Gastrocnemius medialis (tissue), 4 donors: ENCODE data around the gene HMX1. TPM values are rescaled to one million over a fixed set of nuclear protein-coding genes. Genes with fewer than 3 reads are reported as not detected.

Experiments
- ATAC-seq, 2 donors: fragments of 150-250 bp; one replicate each; pipeline ENCODE4 v1.9.1; 2016
- DNase-seq, 2 donors: peaks; one replicate each; pipeline ENCODE4 v3.0.0-alpha.2; 2019
- H3K27ac ChIP-seq, 4 donors: fragments of 200-600 bp; sonication (generic); 1 replicate in 1 of 4; 2 replicates in 3 of 4; pipeline ENCODE4 v1.5.1; 2016 to 2018; ENCODE audit warnings: mild to moderate bottlenecking in 2 of 4, moderate library complexity in 1 of 4
- H3K27me3 ChIP-seq, 3 donors: fragments of 200-600 bp; sonication (generic) in 2 of 3; 1 replicate in 1 of 3; 2 replicates in 2 of 3; pipeline versions ENCODE4 v1.5.1 to v1.6.0; 2016 to 2019; ENCODE audit warnings: mild to moderate bottlenecking in 1 of 3, moderate library complexity in 1 of 3
- H3K36me3 ChIP-seq, 2 donors: fragments of 200-600 bp; sonication (generic) in 1 of 2; one replicate each; pipeline ENCODE4 v1.5.1; 2017 to 2018
- H3K4me1 ChIP-seq, 2 donors: fragments of 200-600 bp; sonication (generic) in 1 of 2; one replicate each; pipeline ENCODE4 v1.5.1; 2016 to 2017; ENCODE audit warnings: mild to moderate bottlenecking in 2 of 2
- H3K4me3 ChIP-seq, 4 donors: fragments of 200-600 bp; sonication (generic) in 3 of 4; 1 replicate in 1 of 4; 2 replicates in 3 of 4; pipeline ENCODE4 v1.5.1; 2016 to 2019; ENCODE audit warnings: mild to moderate bottlenecking in 2 of 4
- H3K9me3 ChIP-seq, 3 donors: fragments of 200-600 bp; sonication (generic) in 2 of 3; 1 replicate in 1 of 3; 2 replicates in 2 of 3; pipeline ENCODE4 v1.5.1; 2016 to 2019
- CTCF ChIP-seq, 5 experiments: fragments of 450-650 bp in 3 of 5; fragments of 200-600 bp in 2 of 5; sonication (generic) in 2 of 5; IDR thresholded peaks in 4 of 5; conservative IDR thresholded peaks in 1 of 5; 1 replicate in 4 of 5; 2 replicates in 1 of 5; pipeline ENCODE4 v1.5.1; 2016 to 2019; ENCODE audit warnings: antibody characterized with exemption in 5 of 5, mild to moderate bottlenecking in 3 of 5, moderate library complexity in 3 of 5
- POLR2A ChIP-seq, 2 donors: fragments of 450-650 bp; IDR thresholded peaks; one replicate each; pipeline ENCODE4 v1.6.1; 2017; ENCODE audit warnings: antibody characterized with exemption in 2 of 2, mild to moderate bottlenecking in 2 of 2, moderate library complexity in 2 of 2
- in situ Hi-C, 4 donors: fragments of 200-750 bp; cut with MboI; loops; one replicate each; pipeline versions ENCODE4 v1.15.0 to v1.8.0; 2017; ENCODE audit warnings: low sequenced_read_pairs in 4 of 4
- intact Hi-C: fragments of 100-400 bp; cut with DNase I; formaldehyde crosslinking; loops from one replicate; pipeline ENCODE4 v1.15.1; 2023; ENCODE audit warnings: low total_unique reads
- total RNA-seq, 4 donors: library from RNA; depleted of rRNA; stranded (reverse); fragments of >200 nt; gene quantifications; one replicate each; pipeline versions ENCODE4 v1.1.0 to v1.2.3, GENCODE V29; 2016

HMX1 gene
- total RNA-seq, 4 donors from 2014 or later, result not detected

GRCh38 chr4:8906991-8907595 is 35.5 kb upstream of the HMX1 start:
- in situ Hi-C loops, result no loop called here
- Histone ChIP-seq H3K4me3 (no peak overlapping the region), H3K4me1 (no peaks in the 10 kb centered on the region), H3K27ac (no peak overlapping the region), H3K36me3 (no peaks in the 10 kb centered on the region), H3K27me3 (peaks cover 5 to 7% (median 6%) of the 10 kb centered on the region in 3 donors), H3K9me3 (no peaks in the 10 kb centered on the region)
- TF ChIP-seq CTCF (IDR thresholded peaks at IDR 0.05 in 4 of 5, conservative IDR thresholded peaks at IDR 0.05 in 1 of 5) (no peak), POLR2A (IDR thresholded peaks at IDR 0.05) (no peak)
- DNase-seq (no peak), ATAC-seq (no peak)
- intact Hi-C loops, result no loop called here

GRCh38 chr4:8906668-8906970 is 35.0 kb upstream of the HMX1 start:
- Histone ChIP-seq H3K4me3 (no peak overlapping the region), H3K27me3 (peaks cover 5 to 7% (median 6%) of the 10 kb centered on the region in 3 donors), H3K36me3 (no peaks in the 10 kb centered on the region), H3K9me3 (no peaks in the 10 kb centered on the region), H3K4me1 (no peaks in the 10 kb centered on the region), H3K27ac (no peak overlapping the region)
- no peak for TF ChIP-seq POLR2A (IDR thresholded peaks at IDR 0.05)
- TF ChIP-seq CTCF (IDR thresholded peaks at IDR 0.05 in 4 of 5, conservative IDR thresholded peaks at IDR 0.05 in 1 of 5), result no peak
- DNase-seq, result no peak
- ATAC-seq, result no peak
- intact Hi-C loops (no loop called here), in situ Hi-C loops (no loop called here)

GRCh38 chr4:8905773-8906667 is 34.4 kb upstream of the HMX1 start:
- in situ Hi-C loops (no loop called here), intact Hi-C loops (no loop called here)
- Histone ChIP-seq H3K9me3 (peaks cover 0 to 2% (median 0%) of the 10 kb centered on the region in 3 donors), H3K4me1 (no peaks in the 10 kb centered on the region), H3K36me3 (no peaks in the 10 kb centered on the region), H3K27ac (no peak overlapping the region), H3K4me3 (no peak overlapping the region), H3K27me3 (peaks cover 5 to 7% (median 6%) of the 10 kb centered on the region in 3 donors)
- ATAC-seq (no peak), DNase-seq (no peak)
- no peak for TF ChIP-seq CTCF (IDR thresholded peaks at IDR 0.05 in 4 of 5, conservative IDR thresholded peaks at IDR 0.05 in 1 of 5)
- TF ChIP-seq POLR2A (IDR thresholded peaks at IDR 0.05), result no peak

GRCh38 chr4:8905226-8905772 is 33.7 kb upstream of the HMX1 start:
- TF ChIP-seq CTCF (IDR thresholded peaks at IDR 0.05 in 4 of 5, conservative IDR thresholded peaks at IDR 0.05 in 1 of 5), result no peak
- ATAC-seq, result no peak
- Histone ChIP-seq H3K27ac (no peak overlapping the region), H3K9me3 (peaks cover 0 to 2% (median 0%) of the 10 kb centered on the region in 3 donors), H3K4me1 (no peaks in the 10 kb centered on the region), H3K36me3 (no peaks in the 10 kb centered on the region), H3K27me3 (peaks cover 5 to 7% (median 6%) of the 10 kb centered on the region in 3 donors), H3K4me3 (no peak overlapping the region)
- intact Hi-C loops (no loop called here), in situ Hi-C loops (no loop called here)
- no peak for DNase-seq
